Natural killer cell treated with Interleukin-12 subunit alpha and Interleukin-12 subunit beta and Interleukin-15 and Interleukin-18, amount 100 ng/mL, for 72 hours (primary cell): ENCODE measurements around the gene COX20. TPM values are rescaled to one million over a fixed set of nuclear protein-coding genes. Genes with fewer than 3 reads are reported as not detected.

Source experiments
- ATAC-seq, 2 donors: fragments of 150-1000 bp; cut with Tn5 transposase in 1 of 2; sonication (Bioruptor Pico), chemical (Tn5 transposase) in 1 of 2; 2 replicates each; pipeline ENCODE4 v1.10.0; 2021
- DNase-seq: peaks from one replicate; pipeline ENCODE4 v3.0.0; 2022; ENCODE audit warnings: low spot score
- H3K27ac Mint-ChIP-seq, 2 donors: 1 replicate in 1 of 2; 2 replicates in 1 of 2; pipeline ENCODE4 v1.8.0; 2022; ENCODE audit warnings: mixed read lengths in 2 of 2, mild to moderate bottlenecking in 1 of 2, moderate library complexity in 1 of 2
- H3K27me3 Mint-ChIP-seq, 2 donors: 1 replicate in 1 of 2; 2 replicates in 1 of 2; pipeline ENCODE4 v1.8.0; 2022; ENCODE audit warnings: mixed read lengths in 2 of 2
- H3K36me3 Mint-ChIP-seq: one replicate; pipeline ENCODE4 v1.8.0; 2022; ENCODE audit warnings: mixed read lengths
- H3K4me1 Mint-ChIP-seq, 2 donors: 1 replicate in 1 of 2; 2 replicates in 1 of 2; pipeline ENCODE4 v1.8.0; 2022; ENCODE audit warnings: low read depth in 2 of 2, mixed read lengths in 2 of 2, mild to moderate bottlenecking in 1 of 2
- H3K4me3 Mint-ChIP-seq: one replicate; pipeline ENCODE4 v1.8.0; 2022; ENCODE audit warnings: mixed read lengths
- H3K9me3 Mint-ChIP-seq: 2 replicates; pipeline ENCODE4 v1.8.0; 2022; ENCODE audit warnings: mixed read lengths
- total RNA-seq, 2 donors: library from RNA; stranded (reverse); gene quantifications; one replicate each; pipeline ENCODE4 v1.2.3, GENCODE V29; 2022

Gene COX20
- total RNA-seq, 2 donors from 2014 or later: 21.3 to 31.4 TPM

DNA sequence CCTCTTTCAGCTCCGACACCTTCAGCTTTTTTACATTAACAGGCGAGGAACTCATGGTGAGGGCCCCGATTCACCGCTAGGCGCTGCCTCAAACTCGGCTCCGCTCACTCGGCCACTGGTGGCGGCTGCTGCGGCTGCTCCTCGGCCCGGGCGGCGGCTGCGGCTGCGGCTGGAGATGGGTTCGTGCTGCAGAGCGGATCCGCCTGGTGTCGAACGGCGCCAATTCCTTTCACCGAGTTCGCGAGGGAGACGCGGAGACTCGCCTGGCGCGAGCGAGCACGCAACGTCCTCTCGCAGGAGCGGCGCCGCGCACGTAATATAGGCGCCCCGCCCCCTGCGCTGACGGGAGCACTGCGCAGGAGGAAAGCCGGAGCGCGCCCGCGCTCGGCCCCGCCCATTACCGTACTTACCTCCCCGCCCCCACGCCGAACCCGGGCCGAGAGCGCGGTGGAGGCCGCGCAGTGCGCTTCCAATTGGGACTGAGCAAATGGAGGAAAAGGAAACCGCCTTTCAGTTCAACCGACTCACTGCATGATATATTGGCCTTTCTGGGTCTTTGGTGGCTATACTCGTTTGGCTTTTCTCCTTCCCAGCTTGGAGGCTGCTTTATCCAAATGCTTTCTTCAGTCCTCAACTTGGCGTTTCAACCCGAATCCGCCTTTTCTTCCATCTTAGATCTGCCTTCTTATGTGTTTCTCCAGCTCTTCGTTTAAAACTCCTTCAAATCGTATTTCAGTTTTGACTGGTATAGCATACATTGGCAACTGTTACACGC lies 29.0 kb downstream of the COX20 start, which contains the start of gene HNRNPU:
HNRNPU (minus strand) TSS at position 291 of the 775 bp plus-strand sequence; CDS start at position 55, 236 bp downstream.
- peaks cover 40% of the 10 kb centered on the region for H3K36me3 Mint-ChIP-seq
- H3K4me3 Mint-ChIP-seq: peak within 1 kb of the TSS; percentile 98
- H3K27me3 Mint-ChIP-seq: no peaks in the 10 kb centered on the region
- peak within 1 kb of the TSS; percentile 94 to 96 for H3K27ac Mint-ChIP-seq
- ATAC-seq: peak; percentile 85 to 91
- no peaks in the 10 kb centered on the region for H3K9me3 Mint-ChIP-seq
- DNase-seq: peak; percentile 97
- H3K4me1 Mint-ChIP-seq: peaks cover 42 to 50% of the 10 kb centered on the region in 2 donors

- Mint-ChIP-seq H3K4me3 (peak overlapping the region; percentile 98), H3K4me1 (peaks cover 41 to 44% of the 10 kb centered on the region in 2 donors), H3K9me3 (no peaks in the 10 kb centered on the region), H3K27ac (peak overlapping the region; percentile 94 to 96), H3K36me3 (peaks cover 36% of the 10 kb centered on the region), H3K27me3 (no peaks in the 10 kb centered on the region)
- DNase-seq: no peak
- no peak for ATAC-seq
Measured at GRCh38 chr1:244865028-244865371, 29.5 kb downstream of the COX20 start.

GRCh38 chr1:244865820-244866219 lies 30.4 kb downstream of the COX20 start:
- Mint-ChIP-seq H3K27me3 (no peaks in the 10 kb centered on the region), H3K9me3 (no peaks in the 10 kb centered on the region), H3K4me1 (peaks cover 33 to 36% of the 10 kb centered on the region in 2 donors), H3K27ac (peak overlapping the region; percentile 94 to 96), H3K4me3 (peak overlapping the region; percentile 98), H3K36me3 (peaks cover 28% of the 10 kb centered on the region)
- DNase-seq: no peak
- ATAC-seq: no peak

- ATAC-seq (no peak), DNase-seq (no peak)
- no peak overlapping the region for H3K4me3 Mint-ChIP-seq
- peaks cover 30 to 31% of the 10 kb centered on the region in 2 donors for H3K4me1 Mint-ChIP-seq
- no peaks in the 10 kb centered on the region for H3K27me3 Mint-ChIP-seq
- peaks cover 23% of the 10 kb centered on the region for H3K36me3 Mint-ChIP-seq
- peak overlapping the region; percentile 33 to 74 for H3K27ac Mint-ChIP-seq
- no peaks in the 10 kb centered on the region for H3K9me3 Mint-ChIP-seq
Measured at GRCh38 chr1:244866355-244866754, 30.9 kb downstream of the COX20 start.

- H3K27me3 Mint-ChIP-seq: no peaks in the 10 kb centered on the region
- no peak for DNase-seq
- peak overlapping the region in 1 of 2 donors; percentile 66 for H3K27ac Mint-ChIP-seq
- H3K9me3 Mint-ChIP-seq: no peaks in the 10 kb centered on the region
- peaks cover 5% of the 10 kb centered on the region for H3K36me3 Mint-ChIP-seq
- no peak overlapping the region for H3K4me3 Mint-ChIP-seq
- no peak for ATAC-seq
- H3K4me1 Mint-ChIP-seq: peaks cover 17 to 19% of the 10 kb centered on the region in 2 donors
Measured at GRCh38 chr1:244868484-244869363, 33.3 kb downstream of the COX20 start.

GRCh38 chr1:244869364-244869827 lies 33.9 kb downstream of the COX20 start:
- ATAC-seq (no peak), DNase-seq (no peak)
- peaks cover 14 to 19% of the 10 kb centered on the region in 2 donors for H3K4me1 Mint-ChIP-seq
- no peak overlapping the region for H3K4me3 Mint-ChIP-seq
- peak overlapping the region in 1 of 2 donors; percentile 66 for H3K27ac Mint-ChIP-seq
- no peaks in the 10 kb centered on the region for H3K9me3 Mint-ChIP-seq
- no peaks in the 10 kb centered on the region for H3K36me3 Mint-ChIP-seq
- H3K27me3 Mint-ChIP-seq: no peaks in the 10 kb centered on the region

- ATAC-seq (no peak), DNase-seq (no peak)
- Mint-ChIP-seq H3K4me3 (no peak overlapping the region), H3K36me3 (no peaks in the 10 kb centered on the region), H3K27ac (peak overlapping the region in 1 of 2 donors; percentile 66), H3K27me3 (no peaks in the 10 kb centered on the region), H3K9me3 (no peaks in the 10 kb centered on the region), H3K4me1 (peaks cover 10 to 14% of the 10 kb centered on the region in 2 donors)
Measured at GRCh38 chr1:244869950-244870349, 34.5 kb downstream of the COX20 start.

GRCh38 chr1:244874974-244875579 lies 39.6 kb downstream of the COX20 start:
- no peak overlapping the region for H3K4me3 Mint-ChIP-seq
- no peaks in the 10 kb centered on the region for H3K4me1 Mint-ChIP-seq
- ATAC-seq: no peak
- H3K27ac Mint-ChIP-seq: no peak overlapping the region
- H3K27me3 Mint-ChIP-seq: no peaks in the 10 kb centered on the region
- H3K9me3 Mint-ChIP-seq: no peaks in the 10 kb centered on the region
- no peaks in the 10 kb centered on the region for H3K36me3 Mint-ChIP-seq
- no peak for DNase-seq

DNA sequence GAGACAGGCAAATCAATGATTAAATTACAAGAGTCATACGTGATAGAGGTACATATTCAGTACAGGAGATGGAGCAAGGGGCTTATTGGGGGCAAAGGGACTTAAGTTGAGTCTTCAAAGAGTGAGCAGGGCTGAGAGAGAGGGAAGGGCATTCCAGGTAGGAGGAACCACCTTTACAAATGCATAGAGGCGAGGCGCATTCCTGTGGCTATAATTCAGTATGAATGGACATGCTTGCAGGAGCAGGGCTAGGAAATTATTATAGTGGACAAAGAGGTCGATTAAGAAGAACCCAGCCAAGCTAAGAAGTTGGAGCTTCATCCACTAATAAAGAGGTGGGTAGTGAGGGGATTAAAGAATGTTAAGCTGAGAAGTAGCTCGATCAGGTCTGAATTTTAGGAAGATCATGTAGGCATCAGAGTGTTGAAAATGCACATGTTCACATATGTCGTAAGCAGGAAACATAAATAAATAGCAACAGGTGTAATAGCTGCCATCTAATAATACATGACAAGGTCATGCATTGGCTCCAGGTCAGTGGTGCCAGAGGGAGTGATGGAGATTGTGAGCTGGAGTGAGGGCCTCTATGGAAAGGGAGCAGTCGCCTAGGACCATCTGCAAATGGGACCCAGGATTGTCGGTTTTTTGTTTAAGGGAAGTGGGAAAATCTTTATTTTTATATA lies 40.9 kb downstream of the COX20 start:
- DNase-seq: no peak
- Mint-ChIP-seq H3K4me1 (no peaks in the 10 kb centered on the region), H3K9me3 (no peaks in the 10 kb centered on the region), H3K27me3 (no peaks in the 10 kb centered on the region), H3K27ac (no peak overlapping the region), H3K4me3 (no peak overlapping the region), H3K36me3 (no peaks in the 10 kb centered on the region)
- ATAC-seq: no peak

DNA sequence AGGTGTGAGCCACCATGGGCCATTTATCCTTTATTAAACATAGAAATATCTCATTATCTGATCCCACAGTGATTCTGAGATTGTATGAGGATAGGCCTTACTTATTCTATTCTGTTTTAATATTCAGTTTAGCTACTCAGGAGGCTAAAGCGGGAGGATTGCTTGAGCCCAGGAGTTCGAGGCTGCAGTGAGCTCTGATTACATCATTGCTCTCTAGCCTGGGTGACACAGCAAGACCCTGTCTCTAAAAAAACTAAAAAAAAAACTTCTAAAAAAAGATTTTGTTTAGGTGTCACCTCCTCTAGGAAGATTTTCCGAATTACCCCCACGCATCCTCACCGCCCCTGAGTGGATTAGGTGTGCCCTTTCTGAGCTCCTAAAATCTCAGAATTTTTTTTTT lies 43.2 kb downstream of the COX20 start:
- H3K9me3 Mint-ChIP-seq: no peaks in the 10 kb centered on the region
- ATAC-seq: no peak
- H3K27ac Mint-ChIP-seq: peak overlapping the region in 1 of 2 donors; percentile 5
- DNase-seq: no peak
- no peak overlapping the region for H3K4me3 Mint-ChIP-seq
- H3K27me3 Mint-ChIP-seq: no peaks in the 10 kb centered on the region
- H3K36me3 Mint-ChIP-seq: no peaks in the 10 kb centered on the region
- no peaks in the 10 kb centered on the region for H3K4me1 Mint-ChIP-seq

GRCh38 chr1:244881552-244882280 lies 46.3 kb downstream of the COX20 start:
- ATAC-seq: no peak
- DNase-seq: no peak
- peaks cover 0 to 4% of the 10 kb centered on the region in 2 donors for H3K27me3 Mint-ChIP-seq
- no peak overlapping the region for H3K4me3 Mint-ChIP-seq
- H3K27ac Mint-ChIP-seq: no peak overlapping the region
- H3K4me1 Mint-ChIP-seq: peaks cover 0 to 3% of the 10 kb centered on the region in 2 donors
- no peaks in the 10 kb centered on the region for H3K9me3 Mint-ChIP-seq
- no peaks in the 10 kb centered on the region for H3K36me3 Mint-ChIP-seq

GRCh38 chr1:244887281-244887680 lies 51.8 kb downstream of the COX20 start:
- no peaks in the 10 kb centered on the region for H3K9me3 Mint-ChIP-seq
- ATAC-seq (no peak), DNase-seq (no peak)
- peaks cover 0 to 3% of the 10 kb centered on the region in 2 donors for H3K4me1 Mint-ChIP-seq
- no peaks in the 10 kb centered on the region for H3K36me3 Mint-ChIP-seq
- H3K4me3 Mint-ChIP-seq: no peak overlapping the region
- no peak overlapping the region for H3K27ac Mint-ChIP-seq
- H3K27me3 Mint-ChIP-seq: peaks cover 0 to 4% of the 10 kb centered on the region in 2 donors
